HPDE6-E6E7 (cell line): ENCODE results near the gene SPIB.
"Not testable (repeated sequence)": the region's sequence is repeated elsewhere in the genome, so short reads cannot be mapped to it uniquely, and the experiment has no call there.

ENCODE experiments used
- DNase-seq: peaks from one replicate; pipeline ENCODE4 v3.0.0; 2011; ENCODE audit warnings: missing footprints; ENCODE audit errors: extremely low spot score

Gene SPIB

GRCh38 chr19:50468818-50469217 lies 50.1 kb downstream of the SPIB start:
- DNase-seq = no peak

- not testable (repeated sequence) for DNase-seq
Measured at GRCh38 chr19:50473336-50473735, 54.6 kb downstream of the SPIB start.

GRCh38 chr19:50475101-50475568 lies 56.4 kb downstream of the SPIB start:
- no peak for DNase-seq

- no peak for DNase-seq
Measured at GRCh38 chr19:50475736-50476223, 57.0 kb downstream of the SPIB start.

GRCh38 chr19:50476224-50476906 lies 57.6 kb downstream of the SPIB start, which contains the start of the genes EMC10 and GARIN5A:
Gene EMC10 (plus strand): TSS chr19:50476507. CDS start chr19:50476545, 38 bp downstream.
Gene GARIN5A (minus strand): TSS chr19:50476848. CDS start chr19:50476388, 460 bp downstream.
- DNase-seq = peak; percentile 88

GRCh38 chr19:50476907-50477238 lies 58.1 kb downstream of the SPIB start:
- DNase-seq = no peak

- DNase-seq = no peak
Measured at GRCh38 chr19:50477751-50478515, 59.2 kb downstream of the SPIB start.

GRCh38 chr19:50478901-50479715 lies 60.4 kb downstream of the SPIB start:
- no peak for DNase-seq

- DNase-seq = no peak
Measured at GRCh38 chr19:50479761-50480251, 61.1 kb downstream of the SPIB start.

GRCh38 chr19:50480281-50481111 lies 61.8 kb downstream of the SPIB start:
- DNase-seq = no peak
